ENCODE results near the gene PCK2. TPM values are rescaled to one million over a fixed set of nuclear protein-coding genes. Genes with fewer than 3 reads are reported as not detected.
A peak's percentile ranks its signal among the peaks of the same experiment; 100 is the strongest.

PCK2 gene
- total and polyA plus RNA-seq, 9 donors = 2.5 to 15.6 (median 3.6) TPM

DNA sequence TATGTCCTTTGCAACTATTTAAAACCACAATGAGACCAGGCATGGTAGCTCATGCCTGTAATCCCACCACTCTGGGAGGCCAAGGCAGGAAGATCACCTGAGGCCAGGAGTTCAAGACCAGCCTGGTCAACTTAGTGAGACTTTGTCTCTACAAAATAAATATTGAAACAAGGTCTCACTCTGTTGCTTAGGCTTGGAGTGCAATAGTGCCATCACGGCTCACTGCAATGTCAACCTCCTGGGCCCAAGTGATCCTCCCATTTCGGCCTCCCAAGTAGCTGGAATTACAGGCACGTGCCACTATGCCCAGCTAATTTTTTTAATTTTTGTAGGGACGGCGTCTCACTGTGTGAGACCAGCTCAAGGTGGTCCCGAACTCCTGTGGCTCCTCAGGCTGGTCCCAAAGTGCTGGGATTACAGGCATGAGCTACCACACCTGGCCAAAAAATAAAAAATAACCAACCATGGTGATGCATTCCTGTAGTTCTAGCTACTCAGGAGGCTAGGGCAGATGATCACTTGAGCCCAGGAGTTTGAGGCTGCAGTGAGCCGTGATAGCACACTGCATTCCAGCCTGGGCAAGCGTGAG lies 35.4 kb downstream of the PCK2 start:
- peaks cover 8% of the 10 kb centered on the region for H3K36me3 ChIP-seq (ENCODE audit: control insufficient read depth, insufficient read depth, low read length)
- 91% methylated on average over 6 of the region's 8 CpGs for WGBS (ENCODE audit: insufficient coverage)
- H3K27me3 ChIP-seq (ENCODE audit: control insufficient read depth, insufficient read depth, low read length) = no peaks in the 10 kb centered on the region
- no peaks in the 10 kb centered on the region for H3K9me3 ChIP-seq (replicated peaks; ENCODE audit: control insufficient read depth, low read depth, low read length)
- no peak overlapping the region for H3K4me3 ChIP-seq (ENCODE audit: low read length)
- H3K27ac ChIP-seq (ENCODE audit: low read length) = peak overlapping the region; percentile 29
- H3K4me1 ChIP-seq (ENCODE audit: control insufficient read depth, insufficient read depth, low read length) = peaks cover 34% of the 10 kb centered on the region
- DNase-seq = no peak

DNA sequence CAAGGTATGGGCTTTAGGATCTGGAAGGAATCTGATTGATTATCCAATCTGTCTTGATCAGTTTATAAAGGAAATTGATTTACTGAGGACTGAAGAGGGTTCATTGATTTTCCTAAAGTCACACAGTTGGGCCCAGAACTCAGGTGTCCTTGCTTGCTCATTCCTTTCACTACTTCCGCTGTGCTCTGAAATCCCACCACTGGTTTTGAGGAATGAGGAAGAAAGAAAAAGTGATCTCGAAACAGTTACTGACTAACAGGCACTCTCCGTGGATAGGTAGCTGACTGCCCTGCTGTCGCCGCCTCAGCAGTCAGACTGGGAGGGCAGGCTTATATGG lies 36.2 kb downstream of the PCK2 start, which contains the start of gene FITM1:
TSS of gene FITM1 (plus strand) at position 280 of the 337 bp plus-strand sequence. CDS start 905 bp downstream, outside the sequence.
- DNase-seq = no peak
- Histone ChIP-seq H3K36me3 (ENCODE audit: control insufficient read depth, insufficient read depth, low read length) (peaks cover 7% of the 10 kb centered on the region), H3K4me3 (ENCODE audit: low read length) (peak within 1 kb of the TSS; percentile 61), H3K27me3 (ENCODE audit: control insufficient read depth, insufficient read depth, low read length) (no peaks in the 10 kb centered on the region), H3K4me1 (ENCODE audit: control insufficient read depth, insufficient read depth, low read length) (peaks cover 36% of the 10 kb centered on the region), H3K27ac (ENCODE audit: low read length) (peak within 1 kb of the TSS; percentile 90), H3K9me3 (replicated peaks; ENCODE audit: control insufficient read depth, low read depth, low read length) (no peaks in the 10 kb centered on the region)
- WGBS (ENCODE audit: insufficient coverage) = 86% methylated on average over 5 of the region's 5 CpGs

GRCh38 chr14:24130717-24131548 lies 36.8 kb downstream of the PCK2 start:
- 35% methylated on average over 4 of the region's 7 CpGs for WGBS (ENCODE audit: insufficient coverage)
- Histone ChIP-seq H3K27ac (ENCODE audit: low read length) (peak overlapping the region; percentile 90), H3K4me3 (ENCODE audit: low read length) (peak overlapping the region; percentile 8)

GRCh38 chr14:24131549-24131966 lies 37.4 kb downstream of the PCK2 start:
- WGBS (ENCODE audit: insufficient coverage) = 53% methylated on average over 10 of the region's 15 CpGs
- Histone ChIP-seq H3K4me3 (ENCODE audit: low read length) (peak overlapping the region; percentile 61), H3K27me3 (ENCODE audit: control insufficient read depth, insufficient read depth, low read length) (no peaks in the 10 kb centered on the region), H3K36me3 (ENCODE audit: control insufficient read depth, insufficient read depth, low read length) (peaks cover 7% of the 10 kb centered on the region), H3K4me1 (ENCODE audit: control insufficient read depth, insufficient read depth, low read length) (peaks cover 43% of the 10 kb centered on the region), H3K9me3 (replicated peaks; ENCODE audit: control insufficient read depth, low read depth, low read length) (no peaks in the 10 kb centered on the region), H3K27ac (ENCODE audit: low read length) (peak overlapping the region; percentile 90)
- no peak for DNase-seq

More at GRCh38 chr14:24130717-24131548, 36.8 kb downstream of the PCK2 start:
- Histone ChIP-seq H3K27me3 (ENCODE audit: control insufficient read depth, insufficient read depth, low read length) (no peaks in the 10 kb centered on the region), H3K9me3 (replicated peaks; ENCODE audit: control insufficient read depth, low read depth, low read length) (no peaks in the 10 kb centered on the region), H3K36me3 (ENCODE audit: control insufficient read depth, insufficient read depth, low read length) (peaks cover 7% of the 10 kb centered on the region), H3K4me1 (ENCODE audit: control insufficient read depth, insufficient read depth, low read length) (peaks cover 40% of the 10 kb centered on the region)
- DNase-seq = peak; percentile 93

DNA sequence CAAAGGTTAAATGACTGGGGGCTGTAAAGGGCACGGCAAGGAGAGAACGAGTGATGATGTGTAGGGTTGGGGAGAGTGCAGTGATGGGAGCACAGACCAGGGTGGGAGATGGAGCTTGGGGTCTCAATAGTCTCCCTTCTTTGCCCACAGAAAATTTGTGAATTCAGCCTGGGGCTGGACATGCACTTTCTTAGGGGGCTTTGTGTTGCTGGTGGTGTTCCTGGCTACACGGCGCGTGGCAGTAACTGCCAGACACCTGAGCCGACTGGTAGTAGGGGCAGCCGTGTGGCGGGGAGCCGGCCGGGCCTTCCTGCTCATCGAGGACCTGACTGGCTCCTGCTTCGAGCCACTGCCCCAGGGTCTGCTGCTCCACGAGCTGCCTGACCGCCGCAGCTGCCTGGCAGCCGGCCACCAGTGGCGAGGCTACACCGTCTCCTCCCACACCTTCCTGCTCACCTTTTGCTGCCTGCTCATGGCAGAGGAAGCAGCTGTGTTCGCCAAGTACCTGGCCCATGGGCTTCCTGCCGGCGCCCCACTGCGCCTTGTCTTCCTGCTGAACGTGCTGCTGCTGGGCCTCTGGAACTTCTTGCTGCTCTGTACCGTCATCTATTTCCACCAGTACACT lies 38.1 kb downstream of the PCK2 start:
- no peak for DNase-seq
- Histone ChIP-seq H3K27ac (ENCODE audit: low read length) (peak overlapping the region; percentile 90), H3K36me3 (ENCODE audit: control insufficient read depth, insufficient read depth, low read length) (peaks cover 12% of the 10 kb centered on the region), H3K9me3 (replicated peaks; ENCODE audit: control insufficient read depth, low read depth, low read length) (no peaks in the 10 kb centered on the region), H3K4me1 (ENCODE audit: control insufficient read depth, insufficient read depth, low read length) (peaks cover 49% of the 10 kb centered on the region), H3K27me3 (ENCODE audit: control insufficient read depth, insufficient read depth, low read length) (no peaks in the 10 kb centered on the region), H3K4me3 (ENCODE audit: low read length) (peak overlapping the region; percentile 61)
- WGBS (ENCODE audit: insufficient coverage) = 55% methylated on average over 24 of the region's 24 CpGs

DNA sequence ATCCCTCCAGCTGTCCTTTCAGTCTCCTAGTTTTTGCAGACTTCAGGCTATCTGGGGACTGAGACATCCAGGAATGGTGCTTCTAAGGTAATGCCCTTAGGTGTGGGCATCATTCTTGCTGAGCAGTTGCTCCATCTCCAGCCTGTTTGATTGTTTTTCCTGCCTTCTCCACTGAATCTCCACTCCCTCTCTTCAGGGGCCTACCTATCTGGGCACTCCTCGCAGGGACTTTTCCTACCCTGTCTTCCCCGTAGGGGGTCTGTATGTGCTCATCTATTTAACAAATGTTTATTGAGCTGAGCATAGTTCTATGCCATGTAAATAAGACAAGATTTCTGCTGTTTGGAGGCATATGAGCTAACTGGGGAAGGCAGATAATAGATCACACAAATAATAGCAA lies 38.9 kb downstream of the PCK2 start:
- WGBS (ENCODE audit: insufficient coverage) = no CpG with 5 or more reads among the region's 2 CpGs
- peaks cover 54% of the 10 kb centered on the region for H3K4me1 ChIP-seq (ENCODE audit: control insufficient read depth, insufficient read depth, low read length)
- H3K9me3 ChIP-seq (replicated peaks; ENCODE audit: control insufficient read depth, low read depth, low read length) = no peaks in the 10 kb centered on the region
- H3K4me3 ChIP-seq (ENCODE audit: low read length) = peak overlapping the region; percentile 61
- H3K27ac ChIP-seq (ENCODE audit: low read length) = peak overlapping the region; percentile 90
- DNase-seq = no peak
- H3K27me3 ChIP-seq (ENCODE audit: control insufficient read depth, insufficient read depth, low read length) = no peaks in the 10 kb centered on the region
- peaks cover 20% of the 10 kb centered on the region for H3K36me3 ChIP-seq (ENCODE audit: control insufficient read depth, insufficient read depth, low read length)

DNA sequence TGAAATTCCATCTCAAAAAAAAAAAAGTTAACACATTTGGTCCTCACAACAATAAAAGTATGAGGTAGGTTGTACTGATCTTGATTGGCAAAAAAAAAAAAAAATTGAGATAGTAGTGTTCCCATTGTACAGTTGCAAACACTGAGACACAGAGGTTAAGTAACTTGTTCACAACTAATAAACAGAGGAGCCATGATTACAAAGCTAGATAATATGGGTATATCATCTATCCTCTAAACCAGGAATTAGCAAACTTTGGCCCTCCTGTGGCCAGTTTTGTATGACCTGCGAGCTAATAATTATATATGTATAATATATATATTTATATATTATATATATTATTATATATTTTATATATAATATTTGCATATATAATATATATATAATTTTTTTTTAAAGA lies 39.6 kb downstream of the PCK2 start:
- peaks cover 60% of the 10 kb centered on the region for H3K4me1 ChIP-seq (ENCODE audit: control insufficient read depth, insufficient read depth, low read length)
- no peak overlapping the region for H3K4me3 ChIP-seq (ENCODE audit: low read length)
- no peak overlapping the region for H3K27ac ChIP-seq (ENCODE audit: low read length)
- H3K36me3 ChIP-seq (ENCODE audit: control insufficient read depth, insufficient read depth, low read length) = peaks cover 27% of the 10 kb centered on the region
- DNase-seq = no peak
- no peaks in the 10 kb centered on the region for H3K9me3 ChIP-seq (replicated peaks; ENCODE audit: control insufficient read depth, low read depth, low read length)
- H3K27me3 ChIP-seq (ENCODE audit: control insufficient read depth, insufficient read depth, low read length) = no peaks in the 10 kb centered on the region
- no CpG with 5 or more reads among the region's 1 CpG for WGBS (ENCODE audit: insufficient coverage)

DNA sequence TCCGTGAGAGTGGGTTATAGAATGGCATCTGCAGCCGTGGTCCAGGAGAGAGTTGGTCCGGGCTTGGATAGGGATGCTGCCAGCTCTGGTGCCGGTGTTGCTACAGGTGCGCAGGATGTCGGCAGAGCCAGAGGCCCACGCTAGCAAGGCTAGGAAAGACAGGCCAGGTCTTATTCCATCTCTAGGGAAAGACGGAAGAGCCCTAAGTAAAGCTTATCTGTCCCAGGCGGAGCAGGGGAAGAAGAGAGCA lies 41.4 kb downstream of the PCK2 start:
- Histone ChIP-seq H3K9me3 (replicated peaks; ENCODE audit: control insufficient read depth, low read depth, low read length) (no peaks in the 10 kb centered on the region), H3K36me3 (ENCODE audit: control insufficient read depth, insufficient read depth, low read length) (peaks cover 37% of the 10 kb centered on the region), H3K27ac (ENCODE audit: low read length) (peak overlapping the region; percentile 90), H3K4me3 (ENCODE audit: low read length) (peak overlapping the region; percentile 95), H3K27me3 (ENCODE audit: control insufficient read depth, insufficient read depth, low read length) (no peaks in the 10 kb centered on the region), H3K4me1 (ENCODE audit: control insufficient read depth, insufficient read depth, low read length) (peaks cover 64% of the 10 kb centered on the region)
- DNase-seq = no peak
- 2% methylated on average over 9 of the region's 9 CpGs for WGBS (ENCODE audit: insufficient coverage)

- under 1% methylated on average over 70 of the region's 75 CpGs for WGBS (ENCODE audit: insufficient coverage)
- DNase-seq = peak; percentile 95
- Histone ChIP-seq H3K9me3 (replicated peaks; ENCODE audit: control insufficient read depth, low read depth, low read length) (no peaks in the 10 kb centered on the region), H3K4me1 (ENCODE audit: control insufficient read depth, insufficient read depth, low read length) (peaks cover 63% of the 10 kb centered on the region), H3K4me3 (ENCODE audit: low read length) (peak within 1 kb of the TSS; percentile 95), H3K27ac (ENCODE audit: low read length) (peak within 1 kb of the TSS; percentile 90), H3K27me3 (ENCODE audit: control insufficient read depth, insufficient read depth, low read length) (no peaks in the 10 kb centered on the region), H3K36me3 (ENCODE audit: control insufficient read depth, insufficient read depth, low read length) (peaks cover 37% of the 10 kb centered on the region)
Measured at GRCh38 chr14:24135834-24136683, 41.9 kb downstream of the PCK2 start, which contains the start of gene PSME1. Gene PSME1 (plus strand): TSS chr14:24136194. CDS start chr14:24136263, 69 bp downstream.
